ENCODE measurements around the gene ANKRD34B.

GRCh38 chr5:80619086-80619485, 49.0 kb upstream of the ANKRD34B start:
- TF ChIP-seq SUZ12 (IDR thresholded peaks at IDR 0.05; ENCODE audit: extremely low read depth, insufficient read depth, insufficient read length) (no peak), YY1 (IDR thresholded peaks at IDR 0.05; ENCODE audit: insufficient read depth, insufficient read length) (no peak)
